ENCODE results near the gene MZB1.
"Not testable (repeated sequence)": the region's sequence is repeated elsewhere in the genome, so short reads cannot be mapped to it uniquely, and the experiment has no call there.

The MZB1 gene

GRCh38 chr5:139410993-139411828, 21.5 kb upstream of the MZB1 start:
- DNase-seq (ENCODE audit: low spot score) (peak; percentile 19), ATAC-seq (ENCODE audit: low read depth) (no peak)
- H3K4me3 ChIP-seq (ENCODE audit: severe bottlenecking): no peak overlapping the region
- no peaks in the 10 kb centered on the region for H3K27me3 ChIP-seq (ENCODE audit: insufficient read depth, poor library complexity, severe bottlenecking)
- H3K4me1 ChIP-seq (ENCODE audit: insufficient read depth, poor library complexity, severe bottlenecking): no peaks in the 10 kb centered on the region
- no peaks in the 10 kb centered on the region for H3K9me3 ChIP-seq (ENCODE audit: severe bottlenecking)
- H3K27ac ChIP-seq (ENCODE audit: poor library complexity, severe bottlenecking): no peak overlapping the region
- TF ChIP-seq, protein P1, sequence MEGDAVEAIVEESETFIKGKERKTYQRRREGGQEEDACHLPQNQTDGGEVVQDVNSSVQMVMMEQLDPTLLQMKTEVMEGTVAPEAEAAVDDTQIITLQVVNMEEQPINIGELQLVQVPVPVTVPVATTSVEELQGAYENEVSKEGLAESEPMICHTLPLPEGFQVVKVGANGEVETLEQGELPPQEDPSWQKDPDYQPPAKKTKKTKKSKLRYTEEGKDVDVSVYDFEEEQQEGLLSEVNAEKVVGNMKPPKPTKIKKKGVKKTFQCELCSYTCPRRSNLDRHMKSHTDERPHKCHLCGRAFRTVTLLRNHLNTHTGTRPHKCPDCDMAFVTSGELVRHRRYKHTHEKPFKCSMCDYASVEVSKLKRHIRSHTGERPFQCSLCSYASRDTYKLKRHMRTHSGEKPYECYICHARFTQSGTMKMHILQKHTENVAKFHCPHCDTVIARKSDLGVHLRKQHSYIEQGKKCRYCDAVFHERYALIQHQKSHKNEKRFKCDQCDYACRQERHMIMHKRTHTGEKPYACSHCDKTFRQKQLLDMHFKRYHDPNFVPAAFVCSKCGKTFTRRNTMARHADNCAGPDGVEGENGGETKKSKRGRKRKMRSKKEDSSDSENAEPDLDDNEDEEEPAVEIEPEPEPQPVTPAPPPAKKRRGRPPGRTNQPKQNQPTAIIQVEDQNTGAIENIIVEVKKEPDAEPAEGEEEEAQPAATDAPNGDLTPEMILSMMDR (IDR thresholded peaks at IDR 0.05; ENCODE audit: poor library complexity, severe bottlenecking): no peak
- H3K36me3 ChIP-seq (ENCODE audit: low read depth): no peaks in the 10 kb centered on the region

- Histone ChIP-seq H3K36me3 (ENCODE audit: low read depth) (no peaks in the 10 kb centered on the region), H3K4me3 (ENCODE audit: severe bottlenecking) (no peak overlapping the region), H3K9me3 (ENCODE audit: severe bottlenecking) (no peaks in the 10 kb centered on the region), H3K27ac (ENCODE audit: poor library complexity, severe bottlenecking) (no peak overlapping the region), H3K4me1 (ENCODE audit: insufficient read depth, poor library complexity, severe bottlenecking) (no peaks in the 10 kb centered on the region), H3K27me3 (ENCODE audit: insufficient read depth, poor library complexity, severe bottlenecking) (no peaks in the 10 kb centered on the region)
- TF ChIP-seq, protein P1 (IDR thresholded peaks at IDR 0.05; ENCODE audit: poor library complexity, severe bottlenecking): no peak
- ATAC-seq (ENCODE audit: low read depth) (no peak), DNase-seq (ENCODE audit: low spot score) (peak; percentile 11)
These were observed 20.6 kb upstream of the MZB1 start for GRCh38 chr5:139410121-139410992.

DNA sequence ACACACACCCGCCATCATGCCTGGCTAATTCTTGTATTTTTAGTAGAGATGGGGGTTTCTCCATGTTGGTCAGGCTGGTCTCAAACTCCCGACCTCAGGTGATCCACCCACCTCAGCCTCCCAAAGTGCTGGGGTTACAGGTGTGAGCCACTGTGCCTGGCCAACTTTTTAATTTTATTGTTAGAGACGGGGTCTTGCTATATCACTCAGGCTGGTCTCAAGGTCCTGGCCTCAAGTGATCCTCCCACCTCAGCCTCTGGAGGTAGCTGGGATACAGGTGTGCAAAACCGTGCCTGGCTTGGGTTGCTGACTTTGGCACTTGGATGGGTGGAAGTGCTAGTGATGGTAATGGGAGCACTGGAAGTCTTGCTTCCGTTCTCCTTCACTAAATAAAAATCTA, 19.4 kb upstream of the MZB1 start:
- H3K4me1 ChIP-seq (ENCODE audit: insufficient read depth, poor library complexity, severe bottlenecking); H3K27me3 ChIP-seq (ENCODE audit: insufficient read depth, poor library complexity, severe bottlenecking); H3K4me3 ChIP-seq (ENCODE audit: severe bottlenecking); H3K27ac ChIP-seq (ENCODE audit: poor library complexity, severe bottlenecking); ATAC-seq (ENCODE audit: low read depth); H3K9me3 ChIP-seq (ENCODE audit: severe bottlenecking); H3K36me3 ChIP-seq (ENCODE audit: low read depth): not testable (repeated sequence)
- peak; percentile 27 for DNase-seq (ENCODE audit: low spot score)

DNA sequence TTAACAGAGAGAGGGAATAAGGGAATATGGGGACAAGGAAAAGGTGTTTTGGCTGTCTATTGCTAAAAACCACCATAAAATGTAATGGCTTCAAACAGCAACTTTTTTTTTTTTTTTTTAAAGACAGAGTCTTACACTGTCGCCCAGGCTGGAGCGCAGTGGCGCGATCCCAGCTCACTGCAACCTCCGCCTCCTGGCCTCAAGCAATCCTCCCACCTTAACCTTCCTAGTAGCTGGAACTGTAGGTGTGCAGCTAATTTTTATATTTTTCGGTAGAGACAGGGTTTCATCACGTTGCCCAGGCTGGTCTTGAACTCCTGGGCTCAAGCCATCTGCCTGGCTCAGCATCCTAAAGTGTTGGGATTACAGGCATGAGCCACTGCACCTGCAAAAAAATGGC, 18.5 kb upstream of the MZB1 start:
- DNase-seq (ENCODE audit: low spot score): peak; percentile 10
- TF ChIP-seq, protein P1 (IDR thresholded peaks at IDR 0.05; ENCODE audit: poor library complexity, severe bottlenecking): no peak
- H3K9me3 ChIP-seq (ENCODE audit: severe bottlenecking): no peaks in the 10 kb centered on the region
- H3K4me3 ChIP-seq (ENCODE audit: severe bottlenecking): no peak overlapping the region
- H3K4me1 ChIP-seq (ENCODE audit: insufficient read depth, poor library complexity, severe bottlenecking): peaks cover 7% of the 10 kb centered on the region
- H3K36me3 ChIP-seq (ENCODE audit: low read depth): no peaks in the 10 kb centered on the region
- H3K27ac ChIP-seq (ENCODE audit: poor library complexity, severe bottlenecking): no peak overlapping the region
- no peaks in the 10 kb centered on the region for H3K27me3 ChIP-seq (ENCODE audit: insufficient read depth, poor library complexity, severe bottlenecking)
- no peak for ATAC-seq (ENCODE audit: low read depth)

- H3K4me3 ChIP-seq (ENCODE audit: severe bottlenecking): no peak overlapping the region
- DNase-seq (ENCODE audit: low spot score) (peak; percentile 9), ATAC-seq (ENCODE audit: low read depth) (no peak)
- no peaks in the 10 kb centered on the region for H3K27me3 ChIP-seq (ENCODE audit: insufficient read depth, poor library complexity, severe bottlenecking)
- H3K9me3 ChIP-seq (ENCODE audit: severe bottlenecking): no peaks in the 10 kb centered on the region
- no peaks in the 10 kb centered on the region for H3K36me3 ChIP-seq (ENCODE audit: low read depth)
- peaks cover 10% of the 10 kb centered on the region for H3K4me1 ChIP-seq (ENCODE audit: insufficient read depth, poor library complexity, severe bottlenecking)
- no peak overlapping the region for H3K27ac ChIP-seq (ENCODE audit: poor library complexity, severe bottlenecking)
- TF ChIP-seq, protein P1 (IDR thresholded peaks at IDR 0.05; ENCODE audit: poor library complexity, severe bottlenecking): no peak
These were observed 17.8 kb upstream of the MZB1 start for GRCh38 chr5:139407517-139407916.
